ENCODE data around the gene FOXS1. TPM values are rescaled to one million over a fixed set of nuclear protein-coding genes. Genes with fewer than 3 reads are reported as not detected.

Gene FOXS1
- total RNA-seq, 4 donors from 2014 or later: 0.32 to 0.38 TPM; not detected in 2

DNA sequence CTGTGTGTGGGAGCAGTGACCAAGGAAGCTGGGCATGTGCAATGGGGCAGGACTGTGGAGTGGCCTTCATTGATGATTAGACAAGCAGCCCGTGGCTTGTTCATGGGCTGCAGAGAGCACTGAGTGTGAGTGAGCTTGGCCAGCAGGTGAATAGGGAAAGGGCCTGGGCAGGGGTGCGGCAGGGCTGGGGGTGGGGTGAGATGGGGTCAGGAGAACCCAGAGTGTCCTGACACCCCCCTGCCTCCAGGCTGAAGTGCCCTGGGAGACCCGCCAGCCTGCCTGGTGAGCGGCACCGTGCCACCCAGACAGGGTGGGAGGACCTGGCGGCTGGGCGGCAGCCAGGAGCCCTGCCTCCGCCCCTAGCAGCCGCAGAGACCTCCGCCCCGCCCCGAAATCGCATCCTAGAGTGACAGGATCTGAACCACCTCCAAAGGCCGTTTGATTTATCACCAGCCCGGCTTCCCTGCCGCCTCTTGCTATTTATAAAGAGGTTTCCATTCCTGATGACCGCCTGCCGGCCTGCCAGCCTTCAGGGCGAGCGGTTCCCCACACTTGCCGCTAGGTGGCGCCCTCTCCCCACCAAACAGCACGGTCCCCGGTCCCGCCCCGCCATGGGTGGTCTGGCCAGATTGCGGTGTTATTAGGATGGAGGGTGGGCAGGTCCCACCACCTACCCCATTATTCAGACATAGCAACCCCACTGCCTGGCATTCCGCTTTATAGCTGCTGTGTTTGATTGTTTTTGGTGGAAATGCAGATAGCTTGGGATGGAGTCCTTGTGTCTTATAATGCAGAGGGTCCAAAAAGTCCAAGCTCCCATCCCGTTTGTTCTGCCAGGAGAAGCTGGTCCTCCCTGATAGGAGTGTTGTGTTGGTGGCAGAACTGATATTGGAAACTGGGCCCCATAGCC is 22.7 kb downstream of the FOXS1 start:
- intact Hi-C loops (cut with DNase I): loop anchor here (10.0 kb wide), 1 partner anchor 202 kb away; no protein-coding TSS in a partner anchor
- Histone ChIP-seq H3K9me3 (no peaks in the 10 kb centered on the region), H3K4me3 (peak overlapping the region in 2 of 4 donors; percentile 4 to 40), H3K4me1 (peaks cover 7 to 13% (median 9%) of the 10 kb centered on the region in 3 donors), H3K27me3 (peaks cover 0 to 7% (median 0%) of the 10 kb centered on the region in 4 donors), H3K36me3 (no peaks in the 10 kb centered on the region), H3K27ac (no peak overlapping the region)
- TF ChIP-seq, protein P1, sequence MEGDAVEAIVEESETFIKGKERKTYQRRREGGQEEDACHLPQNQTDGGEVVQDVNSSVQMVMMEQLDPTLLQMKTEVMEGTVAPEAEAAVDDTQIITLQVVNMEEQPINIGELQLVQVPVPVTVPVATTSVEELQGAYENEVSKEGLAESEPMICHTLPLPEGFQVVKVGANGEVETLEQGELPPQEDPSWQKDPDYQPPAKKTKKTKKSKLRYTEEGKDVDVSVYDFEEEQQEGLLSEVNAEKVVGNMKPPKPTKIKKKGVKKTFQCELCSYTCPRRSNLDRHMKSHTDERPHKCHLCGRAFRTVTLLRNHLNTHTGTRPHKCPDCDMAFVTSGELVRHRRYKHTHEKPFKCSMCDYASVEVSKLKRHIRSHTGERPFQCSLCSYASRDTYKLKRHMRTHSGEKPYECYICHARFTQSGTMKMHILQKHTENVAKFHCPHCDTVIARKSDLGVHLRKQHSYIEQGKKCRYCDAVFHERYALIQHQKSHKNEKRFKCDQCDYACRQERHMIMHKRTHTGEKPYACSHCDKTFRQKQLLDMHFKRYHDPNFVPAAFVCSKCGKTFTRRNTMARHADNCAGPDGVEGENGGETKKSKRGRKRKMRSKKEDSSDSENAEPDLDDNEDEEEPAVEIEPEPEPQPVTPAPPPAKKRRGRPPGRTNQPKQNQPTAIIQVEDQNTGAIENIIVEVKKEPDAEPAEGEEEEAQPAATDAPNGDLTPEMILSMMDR (IDR thresholded peaks at IDR 0.05): peak; percentile 95 to 100 (median 97)
- TF ChIP-seq POLR2A (IDR thresholded peaks at IDR 0.05): no peak
- WGBS, 2 donors: 2 to 6% methylated on average over 13 to 16 of the region's 29 CpGs
- DNase-seq: no peak

DNA sequence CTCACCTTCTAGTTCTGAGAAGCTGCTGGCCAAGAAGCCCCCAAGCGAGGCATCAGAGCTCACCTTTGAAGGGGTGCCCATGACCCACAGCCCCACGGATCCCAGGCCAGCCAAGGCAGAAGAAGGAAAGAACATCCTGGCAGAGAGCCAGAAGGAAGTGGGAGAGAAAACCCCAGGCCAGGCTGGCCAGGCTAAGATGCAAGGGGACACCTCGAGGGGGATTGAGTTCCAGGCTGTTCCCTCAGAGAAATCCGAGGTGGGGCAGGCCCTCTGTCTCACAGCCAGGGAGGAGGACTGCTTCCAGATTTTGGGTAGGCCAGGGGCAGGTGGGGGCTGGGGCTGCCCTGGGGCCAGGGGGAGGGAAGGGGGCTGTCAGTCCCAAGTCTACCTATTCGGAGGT is 24.0 kb downstream of the FOXS1 start:
- intact Hi-C loops (cut with DNase I): loop anchor here (10.0 kb wide), 1 partner anchor 203 kb away; no protein-coding TSS in a partner anchor
- TF ChIP-seq POLR2A (IDR thresholded peaks at IDR 0.05): no peak
- TF ChIP-seq, protein P1 (IDR thresholded peaks at IDR 0.05): no peak
- DNase-seq: no peak
- Histone ChIP-seq H3K9me3 (no peaks in the 10 kb centered on the region), H3K27me3 (peaks cover 0 to 7% (median 0%) of the 10 kb centered on the region in 4 donors), H3K4me3 (no peak overlapping the region), H3K27ac (no peak overlapping the region), H3K4me1 (peaks cover 7 to 13% (median 9%) of the 10 kb centered on the region in 3 donors), H3K36me3 (no peaks in the 10 kb centered on the region)
- WGBS, 2 donors: 32 to 58% methylated on average over 3 of the region's 5 CpGs

DNA sequence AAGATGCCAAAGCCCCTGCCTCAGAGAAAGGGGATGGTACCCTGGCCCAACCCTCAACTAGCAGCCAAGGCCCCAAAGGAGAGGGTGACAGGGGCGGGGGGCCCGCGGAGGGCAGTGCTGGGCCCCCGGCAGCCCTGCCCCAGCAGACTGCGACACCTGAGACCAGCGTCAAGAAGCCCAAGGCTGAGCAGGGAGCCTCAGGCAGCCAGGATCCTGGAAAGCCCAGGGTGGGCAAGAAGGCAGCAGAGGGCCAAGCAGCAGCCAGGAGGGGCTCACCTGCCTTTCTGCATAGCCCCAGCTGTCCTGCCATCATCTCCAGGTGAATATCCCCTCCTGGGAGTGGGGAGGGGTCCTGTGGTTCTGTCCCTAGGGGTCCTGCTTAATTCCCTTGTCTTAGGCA is 25.2 kb downstream of the FOXS1 start:
- no peak overlapping the region for H3K4me3 ChIP-seq
- peaks cover 0 to 7% (median 0%) of the 10 kb centered on the region in 4 donors for H3K27me3 ChIP-seq
- no peaks in the 10 kb centered on the region for H3K9me3 ChIP-seq
- H3K27ac ChIP-seq: no peak overlapping the region
- peaks cover 7 to 19% (median 9%) of the 10 kb centered on the region in 3 donors for H3K4me1 ChIP-seq
- no peaks in the 10 kb centered on the region for H3K36me3 ChIP-seq
- 69% methylated on average over 5 of the region's 6 CpGs; no CpG with 5 or more reads in 1 of the 2 donors for WGBS, 2 donors
- DNase-seq: no peak
- TF ChIP-seq POLR2A (IDR thresholded peaks at IDR 0.05): no peak
- TF ChIP-seq, protein P1 (IDR thresholded peaks at IDR 0.05): no peak
- intact Hi-C loops (cut with DNase I): loop anchor here (10.0 kb wide), 1 partner anchor 205 kb away; no protein-coding TSS in a partner anchor

DNA sequence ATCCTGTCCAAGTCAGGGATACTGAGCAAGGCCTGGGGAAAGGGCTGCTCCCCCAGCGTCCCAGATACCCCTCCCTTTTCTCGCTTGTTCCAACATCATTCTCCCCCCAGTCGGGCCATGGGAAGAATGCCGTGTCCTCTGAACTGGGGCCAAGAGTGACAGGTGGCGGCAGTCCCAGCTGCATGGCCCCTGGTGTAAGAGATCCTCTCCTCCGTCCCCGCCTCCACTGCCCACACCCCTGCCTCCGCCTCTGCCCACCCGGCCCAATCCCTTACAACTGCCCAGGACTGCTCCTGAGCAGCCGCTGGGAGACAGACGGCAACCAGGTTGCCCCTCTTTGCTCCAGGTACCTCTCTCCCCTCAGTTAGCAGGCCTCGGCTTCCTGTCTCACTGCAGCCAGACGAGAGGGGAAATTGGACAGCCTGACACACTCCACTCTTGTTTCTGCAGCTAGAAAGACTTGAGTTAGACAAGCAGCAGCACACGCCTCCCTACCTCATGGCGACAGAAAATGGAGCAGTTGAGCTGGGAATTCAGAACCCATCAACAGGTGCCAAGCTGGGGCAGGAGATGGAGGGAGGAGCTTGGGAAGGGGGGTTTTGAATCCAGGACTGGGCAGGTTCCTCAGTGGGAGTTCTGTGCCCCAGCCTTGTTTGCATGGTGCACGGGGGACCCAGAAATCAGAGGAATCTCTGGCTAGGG is 26.2 kb downstream of the FOXS1 start, which contains the start of gene MYLK2:
Gene MYLK2, plus strand, starts transcription at position 274 of the 702 bp plus-strand sequence. Its CDS starts 225 bp downstream, at position 499.
- Histone ChIP-seq H3K36me3 (no peaks in the 10 kb centered on the region), H3K4me3 (no peak within 1 kb of the TSS), H3K9me3 (no peaks in the 10 kb centered on the region), H3K27ac (no peak within 1 kb of the TSS), H3K27me3 (peaks cover 0 to 7% (median 0%) of the 10 kb centered on the region in 4 donors), H3K4me1 (peaks cover 7 to 22% (median 9%) of the 10 kb centered on the region in 3 donors)
- TF ChIP-seq POLR2A (IDR thresholded peaks at IDR 0.05): no peak
- TF ChIP-seq, protein P1 (IDR thresholded peaks at IDR 0.05): no peak
- intact Hi-C loops (cut with DNase I): no loop called here
- no peak for DNase-seq
- WGBS, 2 donors: 55 to 69% methylated on average over 9 to 10 of the region's 16 CpGs

Data from esophagus squamous epithelium (tissue), 5 donors.